ENCODE measurements around the gene ADPGK.
"Not testable (repeated sequence)": the region's sequence is repeated elsewhere in the genome, so short reads cannot be mapped to it uniquely, and the experiment has no call there.

DNA sequence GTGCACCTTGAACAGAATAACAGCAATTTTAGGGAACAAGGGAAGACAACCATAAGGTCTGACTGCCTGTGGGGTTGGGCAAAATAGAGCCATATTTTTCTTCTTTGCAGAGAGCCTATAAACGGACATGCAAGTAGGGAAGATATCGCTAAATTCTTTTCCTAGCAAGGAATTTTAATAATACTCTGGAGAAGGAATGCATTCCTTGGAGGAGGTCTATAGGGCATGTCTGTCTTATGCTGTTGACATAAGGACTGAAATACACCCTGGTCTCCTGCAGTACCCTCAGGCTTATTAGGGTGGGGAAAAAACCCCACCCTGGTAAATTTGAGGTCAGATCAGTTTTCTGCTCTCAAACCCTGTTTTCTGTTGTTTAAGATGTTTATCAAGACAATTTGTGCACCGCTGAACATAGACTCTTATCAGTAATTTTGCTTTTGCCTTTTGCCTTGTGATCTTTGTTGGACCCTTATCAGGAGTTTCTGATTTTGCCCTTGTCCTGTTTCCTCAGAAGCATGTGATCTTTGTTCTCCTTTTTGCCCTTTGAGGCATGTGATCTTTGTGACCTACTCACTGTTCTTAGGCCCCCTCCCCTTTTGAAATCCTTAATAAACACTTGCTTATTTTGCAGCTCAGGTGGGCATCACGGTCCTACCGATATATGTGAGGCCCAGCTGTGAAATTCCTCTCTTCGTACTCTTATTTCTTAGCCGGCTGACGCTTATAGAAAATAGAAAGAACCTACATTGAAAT lies 74.8 kb downstream of the ADPGK start:
- TF ChIP-seq TAF1 (IDR thresholded peaks at IDR 0.05; ENCODE audit: low read depth); EZH2 (IDR thresholded peaks at IDR 0.05; ENCODE audit: borderline replicate concordance, insufficient read depth, low read length, poor library complexity, severe bottlenecking): not testable (repeated sequence)
- TF ChIP-seq, protein P1, sequence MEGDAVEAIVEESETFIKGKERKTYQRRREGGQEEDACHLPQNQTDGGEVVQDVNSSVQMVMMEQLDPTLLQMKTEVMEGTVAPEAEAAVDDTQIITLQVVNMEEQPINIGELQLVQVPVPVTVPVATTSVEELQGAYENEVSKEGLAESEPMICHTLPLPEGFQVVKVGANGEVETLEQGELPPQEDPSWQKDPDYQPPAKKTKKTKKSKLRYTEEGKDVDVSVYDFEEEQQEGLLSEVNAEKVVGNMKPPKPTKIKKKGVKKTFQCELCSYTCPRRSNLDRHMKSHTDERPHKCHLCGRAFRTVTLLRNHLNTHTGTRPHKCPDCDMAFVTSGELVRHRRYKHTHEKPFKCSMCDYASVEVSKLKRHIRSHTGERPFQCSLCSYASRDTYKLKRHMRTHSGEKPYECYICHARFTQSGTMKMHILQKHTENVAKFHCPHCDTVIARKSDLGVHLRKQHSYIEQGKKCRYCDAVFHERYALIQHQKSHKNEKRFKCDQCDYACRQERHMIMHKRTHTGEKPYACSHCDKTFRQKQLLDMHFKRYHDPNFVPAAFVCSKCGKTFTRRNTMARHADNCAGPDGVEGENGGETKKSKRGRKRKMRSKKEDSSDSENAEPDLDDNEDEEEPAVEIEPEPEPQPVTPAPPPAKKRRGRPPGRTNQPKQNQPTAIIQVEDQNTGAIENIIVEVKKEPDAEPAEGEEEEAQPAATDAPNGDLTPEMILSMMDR (IDR thresholded peaks at IDR 0.05; ENCODE audit: poor library complexity, severe bottlenecking): not testable (repeated sequence)
- TF ChIP-seq, protein P2, sequence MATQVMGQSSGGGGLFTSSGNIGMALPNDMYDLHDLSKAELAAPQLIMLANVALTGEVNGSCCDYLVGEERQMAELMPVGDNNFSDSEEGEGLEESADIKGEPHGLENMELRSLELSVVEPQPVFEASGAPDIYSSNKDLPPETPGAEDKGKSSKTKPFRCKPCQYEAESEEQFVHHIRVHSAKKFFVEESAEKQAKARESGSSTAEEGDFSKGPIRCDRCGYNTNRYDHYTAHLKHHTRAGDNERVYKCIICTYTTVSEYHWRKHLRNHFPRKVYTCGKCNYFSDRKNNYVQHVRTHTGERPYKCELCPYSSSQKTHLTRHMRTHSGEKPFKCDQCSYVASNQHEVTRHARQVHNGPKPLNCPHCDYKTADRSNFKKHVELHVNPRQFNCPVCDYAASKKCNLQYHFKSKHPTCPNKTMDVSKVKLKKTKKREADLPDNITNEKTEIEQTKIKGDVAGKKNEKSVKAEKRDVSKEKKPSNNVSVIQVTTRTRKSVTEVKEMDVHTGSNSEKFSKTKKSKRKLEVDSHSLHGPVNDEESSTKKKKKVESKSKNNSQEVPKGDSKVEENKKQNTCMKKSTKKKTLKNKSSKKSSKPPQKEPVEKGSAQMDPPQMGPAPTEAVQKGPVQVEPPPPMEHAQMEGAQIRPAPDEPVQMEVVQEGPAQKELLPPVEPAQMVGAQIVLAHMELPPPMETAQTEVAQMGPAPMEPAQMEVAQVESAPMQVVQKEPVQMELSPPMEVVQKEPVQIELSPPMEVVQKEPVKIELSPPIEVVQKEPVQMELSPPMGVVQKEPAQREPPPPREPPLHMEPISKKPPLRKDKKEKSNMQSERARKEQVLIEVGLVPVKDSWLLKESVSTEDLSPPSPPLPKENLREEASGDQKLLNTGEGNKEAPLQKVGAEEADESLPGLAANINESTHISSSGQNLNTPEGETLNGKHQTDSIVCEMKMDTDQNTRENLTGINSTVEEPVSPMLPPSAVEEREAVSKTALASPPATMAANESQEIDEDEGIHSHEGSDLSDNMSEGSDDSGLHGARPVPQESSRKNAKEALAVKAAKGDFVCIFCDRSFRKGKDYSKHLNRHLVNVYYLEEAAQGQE (IDR thresholded peaks at IDR 0.05; ENCODE audit: borderline replicate concordance): not testable (repeated sequence)
